ENCODE measurements around the gene TMEM63A. TPM values are rescaled to one million over a fixed set of nuclear protein-coding genes. Genes with fewer than 3 reads are reported as not detected.

The TMEM63A gene
- total and polyA plus RNA-seq, 11 donors = 13.7 to 42.7 (median 25.3) TPM

DNA sequence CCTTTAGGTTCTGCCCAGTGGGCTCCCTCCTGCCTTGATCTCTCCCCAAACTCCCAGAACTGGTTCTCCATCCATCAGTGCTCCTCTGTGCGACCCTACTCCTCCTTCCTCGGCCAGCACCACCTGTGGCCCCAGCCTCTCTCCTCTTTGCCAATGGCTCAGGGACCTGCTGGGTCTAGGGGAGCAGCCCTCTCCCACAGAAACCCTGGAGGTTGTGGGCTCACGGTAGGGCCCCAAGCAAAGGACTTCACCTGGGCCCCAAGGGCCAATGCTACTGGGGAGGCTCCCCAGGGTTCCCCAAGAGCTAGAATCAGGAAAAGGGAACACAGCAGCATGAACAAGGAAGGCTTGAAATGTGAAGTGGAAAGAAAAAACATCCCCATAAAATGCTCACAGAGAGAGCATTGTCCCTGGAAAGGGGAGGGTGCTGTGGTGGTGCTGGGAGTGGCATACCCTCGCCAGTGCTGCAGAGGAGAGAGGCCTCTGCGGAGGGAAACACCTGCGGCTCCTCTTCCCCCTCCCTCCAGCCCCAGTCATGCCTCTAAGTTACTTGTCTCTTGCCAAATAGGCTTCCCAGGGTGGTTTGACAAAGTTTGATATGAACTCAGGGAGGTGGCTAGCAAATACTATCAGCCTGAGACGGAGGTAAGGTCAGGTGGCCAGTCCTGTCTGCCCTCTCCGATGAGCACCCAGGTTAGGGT lies 2.5 kb downstream of the TMEM63A start:
- Histone ChIP-seq H3K36me3 (peaks cover 0 to 27% (median 17%) of the 10 kb centered on the region in 9 donors), H3K27me3 (no peaks in the 10 kb centered on the region), H3K4me1 (peaks cover 7 to 62% (median 49%) of the 10 kb centered on the region in 12 donors), H3K9me3 (no peaks in the 10 kb centered on the region), H3K27ac (peak overlapping the region in 7 of 12 donors; percentile 38 to 98 (median 83)), H3K4me3 (peak overlapping the region in 1 of 12 donors; percentile 25)
- DNase-seq = no peak
- no peak for ATAC-seq
- TF ChIP-seq CTCF (IDR thresholded peaks at IDR 0.05) = no peak
- intact Hi-C loops (cut with DNase I) = loop anchor here in 5 of 10 donors (5.0 to 10.0 kb wide), 4 partner anchors 33 to 95 kb away; partner anchors contain the start of genes PYCR2 (in 3 of the 5) and EPHX1 (in 1 of the 5)
- 64 to 85% (median 77%) methylated on average over 8 of the region's 8 CpGs for WGBS, 4 donors

- intact Hi-C loops (cut with DNase I) = loop anchor here in 4 of 10 donors (5.0 to 10.0 kb wide), 3 partner anchors 34 to 97 kb away; partner anchors contain the start of gene PYCR2 (in 1 of the 4)
- ATAC-seq (no peak), DNase-seq (no peak)
- 66 to 76% (median 73%) methylated on average over 4 of the region's 4 CpGs for WGBS, 4 donors
- Histone ChIP-seq H3K27me3 (no peaks in the 10 kb centered on the region), H3K27ac (peak overlapping the region in 10 of 12 donors; percentile 29 to 89 (median 47)), H3K4me1 (peaks cover 7 to 60% (median 47%) of the 10 kb centered on the region in 12 donors), H3K36me3 (peaks cover 0 to 41% (median 31%) of the 10 kb centered on the region in 9 donors), H3K9me3 (no peaks in the 10 kb centered on the region), H3K4me3 (peak overlapping the region in 1 of 12 donors; percentile 7)
- TF ChIP-seq CTCF (IDR thresholded peaks at IDR 0.05) = no peak
- TF ChIP-seq POLR2A (IDR thresholded peaks at IDR 0.05) = no peak
Measured at GRCh38 chr1:225878282-225878681, 3.9 kb downstream of the TMEM63A start.

DNA sequence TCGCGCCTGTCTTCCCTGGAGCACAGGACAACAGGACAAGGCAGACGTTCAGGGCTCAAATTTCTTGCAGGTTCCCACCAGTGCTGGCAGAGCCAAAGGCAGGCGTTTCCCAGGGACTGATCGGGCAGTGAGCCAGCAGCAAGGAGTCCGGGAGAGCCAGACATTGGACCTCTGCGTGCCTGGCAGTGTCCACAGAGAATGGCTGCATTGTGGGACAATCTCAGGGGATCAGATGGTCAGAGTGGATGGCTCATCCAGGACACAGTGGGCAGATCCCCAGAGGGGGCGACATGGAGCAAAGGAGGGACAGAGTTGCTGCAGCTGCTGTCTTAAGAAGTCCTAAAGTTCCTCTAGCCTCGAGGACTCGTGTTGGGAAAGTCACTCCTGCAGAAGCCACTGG lies 4.6 kb downstream of the TMEM63A start:
- DNase-seq = peak; percentile 51 to 80 (median 72)
- peaks cover 7 to 54% (median 44%) of the 10 kb centered on the region in 12 donors for H3K4me1 ChIP-seq
- no peaks in the 10 kb centered on the region for H3K27me3 ChIP-seq
- peak overlapping the region in 1 of 12 donors; percentile 10 for H3K4me3 ChIP-seq
- intact Hi-C loops (cut with DNase I) = loop anchor here in 4 of 10 donors (5.0 to 10.0 kb wide), 3 partner anchors 35 to 97 kb away; partner anchors contain the start of gene PYCR2 (in 1 of the 4)
- H3K9me3 ChIP-seq = no peaks in the 10 kb centered on the region
- WGBS, 4 donors = 22 to 35% (median 24%) methylated on average over 10 of the region's 10 CpGs
- peak overlapping the region in 11 of 12 donors; percentile 11 to 89 (median 45) for H3K27ac ChIP-seq
- H3K36me3 ChIP-seq = peaks cover 0 to 48% (median 37%) of the 10 kb centered on the region in 9 donors
- TF ChIP-seq CTCF (IDR thresholded peaks at IDR 0.05) (peak in 11 of 12 donors; percentile 22 to 61 (median 40)), POLR2A (IDR thresholded peaks at IDR 0.05) (no peak)
- ATAC-seq = peak in 3 of 4 donors; percentile 13 to 31 (median 29)

- TF ChIP-seq CTCF (IDR thresholded peaks at IDR 0.05) = no peak
- no peak for TF ChIP-seq POLR2A (IDR thresholded peaks at IDR 0.05)
- Histone ChIP-seq H3K4me3 (no peak overlapping the region), H3K4me1 (peaks cover 7 to 54% (median 44%) of the 10 kb centered on the region in 12 donors), H3K27me3 (no peaks in the 10 kb centered on the region), H3K27ac (peak overlapping the region in 11 of 12 donors; percentile 11 to 89 (median 45)), H3K36me3 (peaks cover 0 to 54% (median 38%) of the 10 kb centered on the region in 9 donors), H3K9me3 (no peaks in the 10 kb centered on the region)
- ATAC-seq (no peak), DNase-seq (no peak)
- intact Hi-C loops (cut with DNase I) = loop anchor here in 4 of 10 donors (5.0 to 10.0 kb wide), 3 partner anchors 35 to 98 kb away; partner anchors contain the start of gene PYCR2 (in 1 of the 4)
- WGBS, 4 donors = 52 to 70% (median 67%) methylated on average over 11 to 12 of the region's 12 CpGs
Measured at GRCh38 chr1:225876900-225877510, 5.2 kb downstream of the TMEM63A start.

Data from heart left ventricle (tissue), 16 donors.